Middle frontal gyrus (tissue), 1 donor: Measurements from ENCODE around the gene DIRAS3.
"Not testable (repeated sequence)": the region's sequence is repeated elsewhere in the genome, so short reads cannot be mapped to it uniquely, and the experiment has no call there.

Source experiments
- DNase-seq: peaks from one replicate; pipeline ENCODE4 v3.0.0-alpha.2; 2015; ENCODE audit warnings: low spot score; ENCODE audit errors: extremely low spot score

The DIRAS3 gene

GRCh38 chr1:68024635-68025338 is 25.6 kb downstream of the DIRAS3 start:
- DNase-seq: no peak

GRCh38 chr1:68016381-68016780 is 34.0 kb downstream of the DIRAS3 start:
- DNase-seq: no peak

- DNase-seq: no peak
Measured at GRCh38 chr1:68015971-68016370, 34.5 kb downstream of the DIRAS3 start.

- DNase-seq: no peak
Measured at GRCh38 chr1:68015369-68015768, 35.1 kb downstream of the DIRAS3 start.

- DNase-seq: no peak
Measured at GRCh38 chr1:68013351-68013750, 37.1 kb downstream of the DIRAS3 start.

GRCh38 chr1:68011657-68012375 is 38.6 kb downstream of the DIRAS3 start:
- no peak for DNase-seq

GRCh38 chr1:68010543-68010942 is 39.9 kb downstream of the DIRAS3 start:
- no peak for DNase-seq

- DNase-seq: no peak
Measured at GRCh38 chr1:68010090-68010489, 40.3 kb downstream of the DIRAS3 start.

GRCh38 chr1:68003626-68004025 is 46.8 kb downstream of the DIRAS3 start:
- not testable (repeated sequence) for DNase-seq

GRCh38 chr1:68000191-68000590 is 50.2 kb downstream of the DIRAS3 start:
- no peak for DNase-seq

GRCh38 chr1:67997746-67998145 is 52.7 kb downstream of the DIRAS3 start:
- no peak for DNase-seq
